CD8-positive, alpha-beta memory T cell (primary cell): ENCODE results near the gene ZFP62. TPM values are rescaled to one million over a fixed set of nuclear protein-coding genes. Genes with fewer than 3 reads are reported as not detected.

Experiments used
- CTCF ChIA-PET: fragments of 350-600 bp; sonication (Branson Sonifier 250); formaldehyde crosslinking; loops from one replicate; lab custom pipeline; 2021; ENCODE audit warnings: antibody characterized with exemption; lab: Charles Lee
- POLR2A ChIA-PET: fragments of 350-600 bp; sonication (Branson Sonifier 250); formaldehyde crosslinking; loops from one replicate; lab custom pipeline; 2021; ENCODE audit warnings: antibody characterized with exemption; lab: Charles Lee
- DNase-seq, 5 donors: peaks; one replicate each; pipeline versions ENCODE4 v3.0.0 to v3.0.0-alpha.2; 2020 to 2022; ENCODE audit warnings: mixed read lengths in 1 of 5
- H3K27ac ChIP-seq: one replicate; pipeline ENCODE4 v1.7.0; 2013; ENCODE audit warnings: low read depth, mild to moderate bottlenecking, low read length, moderate library complexity
- H3K27me3 ChIP-seq: 2 replicates; pipeline ENCODE4 v1.7.0; 2013; ENCODE audit warnings: low read length, mild to moderate bottlenecking; ENCODE audit not compliant: insufficient read depth, poor library complexity, severe bottlenecking
- H3K36me3 ChIP-seq: 2 replicates; pipeline ENCODE4 v1.7.0; 2013; ENCODE audit warnings: mild to moderate bottlenecking, low read length, moderate library complexity; ENCODE audit not compliant: insufficient read depth
- H3K4me1 ChIP-seq: 2 replicates; pipeline ENCODE4 v1.7.0; 2013; ENCODE audit warnings: mild to moderate bottlenecking, low read length, moderate library complexity; ENCODE audit not compliant: insufficient read depth
- H3K4me3 ChIP-seq: 2 replicates; pipeline ENCODE4 v1.7.0; 2013; ENCODE audit warnings: mild to moderate bottlenecking, low read length
- H3K9me3 ChIP-seq: 2 replicates; pipeline ENCODE4 v1.7.0; 2013; ENCODE audit warnings: mild to moderate bottlenecking, low read length
- H3K27ac Mint-ChIP-seq, 8 donors: one replicate each; pipeline ENCODE4 v1.8.0; 2020 to 2021; ENCODE audit warnings: mixed read lengths in 8 of 8, mild to moderate bottlenecking in 6 of 8, inconsistent platforms in 3 of 8, moderate library complexity in 3 of 8
- H3K27me3 Mint-ChIP-seq, 2 donors: one replicate each; pipeline ENCODE4 v1.8.0; 2020 to 2021; ENCODE audit warnings: mixed read lengths in 2 of 2, mild to moderate bottlenecking in 1 of 2, moderate library complexity in 1 of 2
- H3K36me3 Mint-ChIP-seq, 3 donors: one replicate each; pipeline ENCODE4 v1.8.0; 2020 to 2021; ENCODE audit warnings: mixed read lengths in 3 of 3, inconsistent platforms in 1 of 3, mild to moderate bottlenecking in 1 of 3
- H3K4me1 Mint-ChIP-seq, 3 donors: one replicate each; pipeline ENCODE4 v1.8.0; 2020 to 2021; ENCODE audit warnings: mixed read lengths in 3 of 3, inconsistent platforms in 1 of 3, mild to moderate bottlenecking in 1 of 3
- H3K4me3 Mint-ChIP-seq, 7 donors: one replicate each; pipeline ENCODE4 v1.8.0; 2020 to 2021; ENCODE audit warnings: mixed read lengths in 7 of 7, mild to moderate bottlenecking in 6 of 7, moderate library complexity in 4 of 7, inconsistent platforms in 2 of 7
- H3K9me3 Mint-ChIP-seq, 5 donors: one replicate each; pipeline ENCODE4 v1.8.0; 2020 to 2022; ENCODE audit warnings: mixed read lengths in 5 of 5, mild to moderate bottlenecking in 3 of 5, moderate library complexity in 2 of 5, inconsistent platforms in 1 of 5
- polyA plus RNA-seq: library from polyadenylated mRNA; unstranded; fragments of 300-500 nt; fragmentation: Illumina TruSeq; gene quantifications from one replicate; pipeline ENCODE4 v1.2.3, GENCODE V29; 2021
- total RNA-seq, 2 experiments: library from RNA; stranded (reverse); gene quantifications; one replicate each; pipeline ENCODE4 v1.2.3, GENCODE V29; 2021

The ZFP62 gene
- total and polyA plus RNA-seq, 3 experiments from 2014 or later: 20.1 to 34.1 (median 27.6) TPM

GRCh38 chr5:180862645-180863044 lies 1.6 kb upstream of the ZFP62 start:
- no peak overlapping the region for H3K27ac ChIP-seq
- DNase-seq: no peak
- peaks cover 14 to 25% (median 24%) of the 10 kb centered on the region in 3 donors for H3K4me1 Mint-ChIP-seq
- ChIA-PET CTCF (interaction anchor here (2.3 kb wide), 1 partner anchor 31 kb away, joined by 10 read pairs; no protein-coding TSS in a partner anchor), POLR2A (no interaction called here)
- H3K27me3 Mint-ChIP-seq: peaks cover 8 to 9% of the 10 kb centered on the region in 2 donors
- H3K36me3 ChIP-seq: peaks cover 13% of the 10 kb centered on the region
- peak overlapping the region in 5 of 7 donors; percentile 5 to 70 (median 50) for H3K4me3 Mint-ChIP-seq
- H3K9me3 ChIP-seq: no peaks in the 10 kb centered on the region
- H3K36me3 Mint-ChIP-seq: peaks cover 0 to 17% (median 5%) of the 10 kb centered on the region in 3 donors
- no peak overlapping the region for H3K4me3 ChIP-seq
- H3K9me3 Mint-ChIP-seq: no peaks in the 10 kb centered on the region
- H3K27me3 ChIP-seq: no peaks in the 10 kb centered on the region
- H3K27ac Mint-ChIP-seq: peak overlapping the region in 2 of 8 donors; percentile 54 to 56
- peaks cover 12% of the 10 kb centered on the region for H3K4me1 ChIP-seq

- Histone ChIP-seq H3K4me1 (peaks cover 12% of the 10 kb centered on the region), H3K27me3 (no peaks in the 10 kb centered on the region), H3K4me3 (peak overlapping the region; percentile 93), H3K9me3 (no peaks in the 10 kb centered on the region), H3K36me3 (peaks cover 22% of the 10 kb centered on the region), H3K27ac (peak overlapping the region; percentile 86)
- Mint-ChIP-seq H3K9me3 (no peaks in the 10 kb centered on the region), H3K4me1 (peaks cover 16 to 37% (median 25%) of the 10 kb centered on the region in 3 donors), H3K27me3 (no peaks in the 10 kb centered on the region), H3K4me3 (peak overlapping the region; percentile 89 to 98 (median 94)), H3K36me3 (peaks cover 4 to 32% (median 13%) of the 10 kb centered on the region in 3 donors), H3K27ac (peak overlapping the region; percentile 85 to 99 (median 94))
- ChIA-PET POLR2A (interaction anchor here (0.5 to 2.8 kb wide), 13 partner anchors 8 to 401 kb away, joined by 3 to 46 read pairs (median 4); partner anchors contain the start of gene MGAT1), CTCF (interaction anchor here (0.7 to 2.5 kb wide), 9 partner anchors 11 to 76 kb away, joined by 3 to 13 read pairs (median 3); partner anchors contain the start of gene MGAT1)
- DNase-seq: peak in 4 of 5 donors; percentile 25 to 75 (median 56)
Observed at GRCh38 chr5:180860273-180860886, 696 bp downstream of the ZFP62 start.

- H3K27me3 Mint-ChIP-seq: no peaks in the 10 kb centered on the region
- peaks cover 4 to 44% (median 24%) of the 10 kb centered on the region in 3 donors for H3K36me3 Mint-ChIP-seq
- Histone ChIP-seq H3K27ac (no peak overlapping the region), H3K9me3 (no peaks in the 10 kb centered on the region), H3K36me3 (peaks cover 26% of the 10 kb centered on the region), H3K4me1 (peaks cover 12% of the 10 kb centered on the region), H3K4me3 (no peak overlapping the region), H3K27me3 (no peaks in the 10 kb centered on the region)
- H3K9me3 Mint-ChIP-seq: no peaks in the 10 kb centered on the region
- DNase-seq: no peak
- ChIA-PET POLR2A (no interaction called here), CTCF (no interaction called here)
- peak overlapping the region in 4 of 8 donors; percentile 44 to 91 (median 73) for H3K27ac Mint-ChIP-seq
- peak overlapping the region in 1 of 7 donors; percentile 93 for H3K4me3 Mint-ChIP-seq
- peaks cover 22 to 48% (median 39%) of the 10 kb centered on the region in 3 donors for H3K4me1 Mint-ChIP-seq
Observed at GRCh38 chr5:180858586-180858985, 2.5 kb downstream of the ZFP62 start.

GRCh38 chr5:180853848-180854176 lies 7.3 kb downstream of the ZFP62 start:
- CTCF ChIA-PET: no interaction called here
- H3K4me1 ChIP-seq: no peaks in the 10 kb centered on the region

GRCh38 chr5:180853121-180853847 lies 7.8 kb downstream of the ZFP62 start:
- Mint-ChIP-seq H3K27ac (peak overlapping the region in 1 of 8 donors; percentile 80), H3K4me1 (peaks cover 10 to 33% (median 26%) of the 10 kb centered on the region in 3 donors), H3K36me3 (peaks cover 50 to 73% (median 55%) of the 10 kb centered on the region in 3 donors), H3K27me3 (no peaks in the 10 kb centered on the region), H3K4me3 (no peak overlapping the region), H3K9me3 (peaks cover 13 to 31% (median 28%) of the 10 kb centered on the region in 5 donors)
- H3K4me1 ChIP-seq: no peaks in the 10 kb centered on the region
- no peak overlapping the region for H3K4me3 ChIP-seq
- ChIA-PET POLR2A (no interaction called here), CTCF (no interaction called here)
- peaks cover 38% of the 10 kb centered on the region for H3K36me3 ChIP-seq
- peaks cover 25% of the 10 kb centered on the region for H3K9me3 ChIP-seq
- H3K27ac ChIP-seq: no peak overlapping the region
- H3K27me3 ChIP-seq: no peaks in the 10 kb centered on the region
- no peak for DNase-seq

More at GRCh38 chr5:180853848-180854176, 7.3 kb downstream of the ZFP62 start:
- H3K4me3 ChIP-seq: no peak overlapping the region
- Mint-ChIP-seq H3K4me1 (peaks cover 10 to 38% (median 31%) of the 10 kb centered on the region in 3 donors), H3K4me3 (no peak overlapping the region), H3K27ac (peak overlapping the region in 1 of 8 donors; percentile 80), H3K9me3 (peaks cover 13 to 28% (median 22%) of the 10 kb centered on the region in 5 donors), H3K36me3 (peaks cover 44 to 73% (median 52%) of the 10 kb centered on the region in 3 donors), H3K27me3 (no peaks in the 10 kb centered on the region)
- H3K9me3 ChIP-seq: peaks cover 24% of the 10 kb centered on the region
- no peaks in the 10 kb centered on the region for H3K27me3 ChIP-seq
- DNase-seq: no peak
- H3K27ac ChIP-seq: no peak overlapping the region
- peaks cover 43% of the 10 kb centered on the region for H3K36me3 ChIP-seq
- POLR2A ChIA-PET: no interaction called here

GRCh38 chr5:180852495-180852894 lies 8.6 kb downstream of the ZFP62 start:
- Mint-ChIP-seq H3K27me3 (no peaks in the 10 kb centered on the region), H3K4me1 (peaks cover 12 to 33% (median 25%) of the 10 kb centered on the region in 3 donors), H3K9me3 (peaks cover 13 to 34% (median 30%) of the 10 kb centered on the region in 5 donors), H3K36me3 (peaks cover 55 to 77% (median 58%) of the 10 kb centered on the region in 3 donors), H3K27ac (no peak overlapping the region), H3K4me3 (no peak overlapping the region)
- POLR2A ChIA-PET: interaction anchor here (0.7 kb wide), 1 partner anchor 8 kb away, joined by 6 read pairs; no protein-coding TSS in a partner anchor
- H3K27me3 ChIP-seq: no peaks in the 10 kb centered on the region
- peaks cover 25% of the 10 kb centered on the region for H3K9me3 ChIP-seq
- H3K27ac ChIP-seq: no peak overlapping the region
- no peak overlapping the region for H3K4me3 ChIP-seq
- peaks cover 37% of the 10 kb centered on the region for H3K36me3 ChIP-seq
- DNase-seq: no peak
- H3K4me1 ChIP-seq: no peaks in the 10 kb centered on the region
- CTCF ChIA-PET: interaction anchor here (1.1 kb wide), 1 partner anchor 21 kb away, joined by 3 read pairs; no protein-coding TSS in a partner anchor

- H3K4me1 Mint-ChIP-seq: peaks cover 12 to 25% (median 25%) of the 10 kb centered on the region in 3 donors
- peaks cover 48 to 73% (median 65%) of the 10 kb centered on the region in 3 donors for H3K36me3 Mint-ChIP-seq
- ChIA-PET POLR2A (interaction anchor here (1.9 kb wide), 1 partner anchor 19 kb away, joined by 6 read pairs; no protein-coding TSS in a partner anchor), CTCF (interaction anchor here (1.4 kb wide), 1 partner anchor 20 kb away, joined by 3 read pairs; no protein-coding TSS in a partner anchor)
- Histone ChIP-seq H3K36me3 (peaks cover 29% of the 10 kb centered on the region), H3K4me1 (no peaks in the 10 kb centered on the region), H3K9me3 (peaks cover 25% of the 10 kb centered on the region), H3K4me3 (no peak overlapping the region), H3K27me3 (no peaks in the 10 kb centered on the region), H3K27ac (no peak overlapping the region)
- peaks cover 0 to 2% of the 10 kb centered on the region in 2 donors for H3K27me3 Mint-ChIP-seq
- DNase-seq: no peak
- H3K4me3 Mint-ChIP-seq: no peak overlapping the region
- peaks cover 13 to 34% (median 30%) of the 10 kb centered on the region in 5 donors for H3K9me3 Mint-ChIP-seq
- no peak overlapping the region for H3K27ac Mint-ChIP-seq
Observed at GRCh38 chr5:180850434-180851078, 10.5 kb downstream of the ZFP62 start.
